Panc1 (cell line): ENCODE data around the gene SMPD4.
"Not testable (repeated sequence)": the region's sequence is repeated elsewhere in the genome, so short reads cannot be mapped to it uniquely, and the experiment has no call there.

Source experiments
- SIN3A ChIP-seq: IDR thresholded peaks from 2 replicates; pipeline ENCODE4 v1.6.1; 2012; ENCODE audit warnings: low read depth, mild to moderate bottlenecking, low read length, moderate library complexity, borderline replicate concordance; ENCODE audit not compliant: insufficient read depth
- TF ChIP-seq, protein P1 (sequence below): fragments of 450-650 bp; IDR thresholded peaks from 2 replicates; pipeline ENCODE4 v1.5.1; 2017; ENCODE audit warnings: mild to moderate bottlenecking

DNA sequence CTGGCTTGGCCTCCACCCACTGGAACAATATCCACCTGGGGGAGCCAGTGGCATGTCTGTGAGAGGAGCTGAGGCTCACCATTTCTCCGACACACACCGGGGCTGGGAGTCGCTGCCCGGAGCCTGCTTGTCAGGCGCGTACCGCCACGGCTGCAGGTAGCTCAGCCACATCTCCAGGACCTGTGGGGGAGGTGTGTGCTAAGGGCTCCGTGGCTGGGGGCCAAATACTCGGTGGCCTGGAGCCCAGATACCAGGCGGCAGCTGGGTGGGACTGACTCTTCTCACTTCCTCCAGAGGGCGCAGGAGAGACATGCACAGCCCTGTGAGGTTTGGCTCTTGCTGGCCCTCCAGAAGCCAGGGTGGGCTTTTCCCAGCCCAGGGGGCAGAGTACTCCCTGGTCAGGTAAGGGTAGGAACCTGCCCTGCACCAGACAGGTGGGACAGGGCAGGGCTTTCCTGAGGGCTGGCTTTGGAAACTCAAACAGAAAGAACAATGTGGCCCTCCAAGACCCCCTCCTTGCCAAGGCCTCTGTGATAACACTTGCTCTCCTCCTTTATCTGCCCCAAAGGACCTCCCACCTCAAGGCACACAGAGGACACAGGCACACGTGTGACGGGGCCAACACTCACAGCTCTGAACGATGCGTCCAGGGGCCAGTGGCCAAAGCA, 25.3 kb downstream of the SMPD4 start:
- TF ChIP-seq, protein P1, sequence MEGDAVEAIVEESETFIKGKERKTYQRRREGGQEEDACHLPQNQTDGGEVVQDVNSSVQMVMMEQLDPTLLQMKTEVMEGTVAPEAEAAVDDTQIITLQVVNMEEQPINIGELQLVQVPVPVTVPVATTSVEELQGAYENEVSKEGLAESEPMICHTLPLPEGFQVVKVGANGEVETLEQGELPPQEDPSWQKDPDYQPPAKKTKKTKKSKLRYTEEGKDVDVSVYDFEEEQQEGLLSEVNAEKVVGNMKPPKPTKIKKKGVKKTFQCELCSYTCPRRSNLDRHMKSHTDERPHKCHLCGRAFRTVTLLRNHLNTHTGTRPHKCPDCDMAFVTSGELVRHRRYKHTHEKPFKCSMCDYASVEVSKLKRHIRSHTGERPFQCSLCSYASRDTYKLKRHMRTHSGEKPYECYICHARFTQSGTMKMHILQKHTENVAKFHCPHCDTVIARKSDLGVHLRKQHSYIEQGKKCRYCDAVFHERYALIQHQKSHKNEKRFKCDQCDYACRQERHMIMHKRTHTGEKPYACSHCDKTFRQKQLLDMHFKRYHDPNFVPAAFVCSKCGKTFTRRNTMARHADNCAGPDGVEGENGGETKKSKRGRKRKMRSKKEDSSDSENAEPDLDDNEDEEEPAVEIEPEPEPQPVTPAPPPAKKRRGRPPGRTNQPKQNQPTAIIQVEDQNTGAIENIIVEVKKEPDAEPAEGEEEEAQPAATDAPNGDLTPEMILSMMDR = peak; percentile 87
- TF ChIP-seq SIN3A = not testable (repeated sequence)
